ENCODE measurements around the gene CASP8AP2. TPM values are rescaled to one million over a fixed set of nuclear protein-coding genes. Genes with fewer than 3 reads are reported as not detected.

Gene CASP8AP2
- total and polyA plus RNA-seq, 2 experiments from 2014 or later: 31.3 to 75.5 TPM

DNA sequence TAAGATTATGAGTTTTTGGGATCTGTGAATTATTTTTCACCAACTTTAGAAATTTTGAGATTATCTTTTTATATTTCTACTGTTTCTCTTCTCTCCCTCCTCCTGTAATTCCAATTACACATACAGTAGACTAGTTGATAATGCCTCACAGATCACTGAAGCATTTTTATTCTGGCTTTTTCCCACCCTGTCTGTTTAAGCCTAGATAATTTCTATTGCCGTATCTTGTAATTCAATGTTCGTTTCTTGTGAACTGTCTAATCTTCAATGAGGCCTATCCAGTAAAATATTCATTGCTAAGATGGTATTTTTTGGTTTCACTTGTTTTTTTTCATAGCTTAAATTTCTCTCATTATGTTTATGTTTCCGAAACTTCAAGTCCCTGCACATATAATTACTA lies 22.1 kb upstream of the CASP8AP2 start:
- peak overlapping the region; percentile 72; the same call in 1 of the 2 replicates for H3K27ac Mint-ChIP-seq
- H3K4me2 ChIP-seq: no peak overlapping the region
- H3K4me1 Mint-ChIP-seq: peaks cover 46% of the 10 kb centered on the region
- H3K9me3 Mint-ChIP-seq: no peaks in the 10 kb centered on the region; the same call in 2 of the 3 replicates
- H2AFZ ChIP-seq: no peak overlapping the region
- peak overlapping the region; percentile 81 for H3K27ac ChIP-seq (ENCODE audit: low read depth)
- H3F3A ChIP-seq (replicated peaks; ENCODE audit: low read depth): peaks cover 12% of the 10 kb centered on the region
- ATAC-seq (no peak), DNase-seq (ENCODE audit: low spot score) (no peak)
- no peak overlapping the region for H3K4me3 ChIP-seq
- no peaks in the 10 kb centered on the region for H3K9me2 ChIP-seq (ENCODE audit: insufficient read depth)
- peaks cover 8% of the 10 kb centered on the region for H3K27me3 Mint-ChIP-seq (ENCODE audit: insufficient read depth, low read depth, poor library complexity)
- no peak for TF ChIP-seq CREB1 (CRISPR knock-in tag; IDR thresholded peaks at IDR 0.05; ENCODE audit: low read depth)
- no peak for TF ChIP-seq EZH2 (IDR thresholded peaks at IDR 0.05; ENCODE audit: low read depth, unreplicated experiment)
- no peak for TF ChIP-seq ZNF114 (CRISPR knock-in tag; IDR thresholded peaks at IDR 0.05)
- no peak for TF ChIP-seq STAT1 (IDR thresholded peaks at IDR 0.05; ENCODE audit: unreplicated experiment)
- TF ChIP-seq, protein P1, sequence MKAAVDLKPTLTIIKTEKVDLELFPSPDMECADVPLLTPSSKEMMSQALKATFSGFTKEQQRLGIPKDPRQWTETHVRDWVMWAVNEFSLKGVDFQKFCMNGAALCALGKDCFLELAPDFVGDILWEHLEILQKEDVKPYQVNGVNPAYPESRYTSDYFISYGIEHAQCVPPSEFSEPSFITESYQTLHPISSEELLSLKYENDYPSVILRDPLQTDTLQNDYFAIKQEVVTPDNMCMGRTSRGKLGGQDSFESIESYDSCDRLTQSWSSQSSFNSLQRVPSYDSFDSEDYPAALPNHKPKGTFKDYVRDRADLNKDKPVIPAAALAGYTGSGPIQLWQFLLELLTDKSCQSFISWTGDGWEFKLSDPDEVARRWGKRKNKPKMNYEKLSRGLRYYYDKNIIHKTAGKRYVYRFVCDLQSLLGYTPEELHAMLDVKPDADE (IDR thresholded peaks at IDR 0.05): no peak
- TF ChIP-seq, protein P2, sequence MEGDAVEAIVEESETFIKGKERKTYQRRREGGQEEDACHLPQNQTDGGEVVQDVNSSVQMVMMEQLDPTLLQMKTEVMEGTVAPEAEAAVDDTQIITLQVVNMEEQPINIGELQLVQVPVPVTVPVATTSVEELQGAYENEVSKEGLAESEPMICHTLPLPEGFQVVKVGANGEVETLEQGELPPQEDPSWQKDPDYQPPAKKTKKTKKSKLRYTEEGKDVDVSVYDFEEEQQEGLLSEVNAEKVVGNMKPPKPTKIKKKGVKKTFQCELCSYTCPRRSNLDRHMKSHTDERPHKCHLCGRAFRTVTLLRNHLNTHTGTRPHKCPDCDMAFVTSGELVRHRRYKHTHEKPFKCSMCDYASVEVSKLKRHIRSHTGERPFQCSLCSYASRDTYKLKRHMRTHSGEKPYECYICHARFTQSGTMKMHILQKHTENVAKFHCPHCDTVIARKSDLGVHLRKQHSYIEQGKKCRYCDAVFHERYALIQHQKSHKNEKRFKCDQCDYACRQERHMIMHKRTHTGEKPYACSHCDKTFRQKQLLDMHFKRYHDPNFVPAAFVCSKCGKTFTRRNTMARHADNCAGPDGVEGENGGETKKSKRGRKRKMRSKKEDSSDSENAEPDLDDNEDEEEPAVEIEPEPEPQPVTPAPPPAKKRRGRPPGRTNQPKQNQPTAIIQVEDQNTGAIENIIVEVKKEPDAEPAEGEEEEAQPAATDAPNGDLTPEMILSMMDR (conservative IDR thresholded peaks at IDR 0.05; ENCODE audit: low read depth in 2 of 2): no peak
- no peak for TF ChIP-seq NANOG (IDR thresholded peaks at IDR 0.05; ENCODE audit: borderline replicate concordance)
- TF ChIP-seq, protein P3, sequence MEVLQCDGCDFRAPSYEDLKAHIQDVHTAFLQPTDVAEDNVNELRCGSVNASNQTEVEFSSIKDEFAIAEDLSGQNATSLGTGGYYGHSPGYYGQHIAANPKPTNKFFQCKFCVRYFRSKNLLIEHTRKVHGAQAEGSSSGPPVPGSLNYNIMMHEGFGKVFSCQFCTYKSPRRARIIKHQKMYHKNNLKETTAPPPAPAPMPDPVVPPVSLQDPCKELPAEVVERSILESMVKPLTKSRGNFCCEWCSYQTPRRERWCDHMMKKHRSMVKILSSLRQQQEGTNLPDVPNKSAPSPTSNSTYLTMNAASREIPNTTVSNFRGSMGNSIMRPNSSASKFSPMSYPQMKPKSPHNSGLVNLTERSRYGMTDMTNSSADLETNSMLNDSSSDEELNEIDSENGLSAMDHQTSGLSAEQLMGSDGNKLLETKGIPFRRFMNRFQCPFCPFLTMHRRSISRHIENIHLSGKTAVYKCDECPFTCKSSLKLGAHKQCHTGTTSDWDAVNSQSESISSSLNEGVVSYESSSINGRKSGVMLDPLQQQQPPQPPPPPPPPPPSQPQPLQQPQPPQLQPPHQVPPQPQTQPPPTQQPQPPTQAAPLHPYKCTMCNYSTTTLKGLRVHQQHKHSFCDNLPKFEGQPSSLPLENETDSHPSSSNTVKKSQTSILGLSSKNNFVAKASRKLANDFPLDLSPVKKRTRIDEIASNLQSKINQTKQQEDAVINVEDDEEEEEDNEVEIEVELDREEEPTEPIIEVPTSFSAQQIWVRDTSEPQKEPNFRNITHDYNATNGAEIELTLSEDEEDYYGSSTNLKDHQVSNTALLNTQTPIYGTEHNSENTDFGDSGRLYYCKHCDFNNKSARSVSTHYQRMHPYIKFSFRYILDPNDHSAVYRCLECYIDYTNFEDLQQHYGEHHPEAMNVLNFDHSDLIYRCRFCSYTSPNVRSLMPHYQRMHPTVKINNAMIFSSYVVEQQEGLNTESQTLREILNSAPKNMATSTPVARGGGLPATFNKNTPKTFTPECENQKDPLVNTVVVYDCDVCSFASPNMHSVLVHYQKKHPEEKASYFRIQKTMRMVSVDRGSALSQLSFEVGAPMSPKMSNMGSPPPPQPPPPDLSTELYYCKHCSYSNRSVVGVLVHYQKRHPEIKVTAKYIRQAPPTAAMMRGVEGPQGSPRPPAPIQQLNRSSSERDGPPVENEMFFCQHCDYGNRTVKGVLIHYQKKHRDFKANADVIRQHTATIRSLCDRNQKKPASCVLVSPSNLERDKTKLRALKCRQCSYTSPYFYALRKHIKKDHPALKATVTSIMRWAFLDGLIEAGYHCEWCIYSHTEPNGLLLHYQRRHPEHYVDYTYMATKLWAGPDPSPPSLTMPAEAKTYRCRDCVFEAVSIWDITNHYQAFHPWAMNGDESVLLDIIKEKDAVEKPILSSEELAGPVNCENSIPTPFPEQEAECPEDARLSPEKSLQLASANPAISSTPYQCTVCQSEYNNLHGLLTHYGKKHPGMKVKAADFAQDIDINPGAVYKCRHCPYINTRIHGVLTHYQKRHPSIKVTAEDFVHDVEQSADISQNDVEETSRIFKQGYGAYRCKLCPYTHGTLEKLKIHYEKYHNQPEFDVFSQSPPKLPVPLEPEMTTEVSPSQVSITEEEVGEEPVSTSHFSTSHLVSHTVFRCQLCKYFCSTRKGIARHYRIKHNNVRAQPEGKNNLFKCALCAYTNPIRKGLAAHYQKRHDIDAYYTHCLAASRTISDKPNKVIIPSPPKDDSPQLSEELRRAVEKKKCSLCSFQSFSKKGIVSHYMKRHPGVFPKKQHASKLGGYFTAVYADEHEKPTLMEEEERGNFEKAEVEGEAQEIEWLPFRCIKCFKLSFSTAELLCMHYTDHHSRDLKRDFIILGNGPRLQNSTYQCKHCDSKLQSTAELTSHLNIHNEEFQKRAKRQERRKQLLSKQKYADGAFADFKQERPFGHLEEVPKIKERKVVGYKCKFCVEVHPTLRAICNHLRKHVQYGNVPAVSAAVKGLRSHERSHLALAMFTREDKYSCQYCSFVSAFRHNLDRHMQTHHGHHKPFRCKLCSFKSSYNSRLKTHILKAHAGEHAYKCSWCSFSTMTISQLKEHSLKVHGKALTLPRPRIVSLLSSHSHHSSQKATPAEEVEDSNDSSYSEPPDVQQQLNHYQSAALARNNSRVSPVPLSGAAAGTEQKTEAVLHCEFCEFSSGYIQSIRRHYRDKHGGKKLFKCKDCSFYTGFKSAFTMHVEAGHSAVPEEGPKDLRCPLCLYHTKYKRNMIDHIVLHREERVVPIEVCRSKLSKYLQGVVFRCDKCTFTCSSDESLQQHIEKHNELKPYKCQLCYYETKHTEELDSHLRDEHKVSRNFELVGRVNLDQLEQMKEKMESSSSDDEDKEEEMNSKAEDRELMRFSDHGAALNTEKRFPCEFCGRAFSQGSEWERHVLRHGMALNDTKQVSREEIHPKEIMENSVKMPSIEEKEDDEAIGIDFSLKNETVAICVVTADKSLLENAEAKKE (CRISPR knock-in tag; IDR thresholded peaks at IDR 0.05): no peak
- TF ChIP-seq, protein P4, sequence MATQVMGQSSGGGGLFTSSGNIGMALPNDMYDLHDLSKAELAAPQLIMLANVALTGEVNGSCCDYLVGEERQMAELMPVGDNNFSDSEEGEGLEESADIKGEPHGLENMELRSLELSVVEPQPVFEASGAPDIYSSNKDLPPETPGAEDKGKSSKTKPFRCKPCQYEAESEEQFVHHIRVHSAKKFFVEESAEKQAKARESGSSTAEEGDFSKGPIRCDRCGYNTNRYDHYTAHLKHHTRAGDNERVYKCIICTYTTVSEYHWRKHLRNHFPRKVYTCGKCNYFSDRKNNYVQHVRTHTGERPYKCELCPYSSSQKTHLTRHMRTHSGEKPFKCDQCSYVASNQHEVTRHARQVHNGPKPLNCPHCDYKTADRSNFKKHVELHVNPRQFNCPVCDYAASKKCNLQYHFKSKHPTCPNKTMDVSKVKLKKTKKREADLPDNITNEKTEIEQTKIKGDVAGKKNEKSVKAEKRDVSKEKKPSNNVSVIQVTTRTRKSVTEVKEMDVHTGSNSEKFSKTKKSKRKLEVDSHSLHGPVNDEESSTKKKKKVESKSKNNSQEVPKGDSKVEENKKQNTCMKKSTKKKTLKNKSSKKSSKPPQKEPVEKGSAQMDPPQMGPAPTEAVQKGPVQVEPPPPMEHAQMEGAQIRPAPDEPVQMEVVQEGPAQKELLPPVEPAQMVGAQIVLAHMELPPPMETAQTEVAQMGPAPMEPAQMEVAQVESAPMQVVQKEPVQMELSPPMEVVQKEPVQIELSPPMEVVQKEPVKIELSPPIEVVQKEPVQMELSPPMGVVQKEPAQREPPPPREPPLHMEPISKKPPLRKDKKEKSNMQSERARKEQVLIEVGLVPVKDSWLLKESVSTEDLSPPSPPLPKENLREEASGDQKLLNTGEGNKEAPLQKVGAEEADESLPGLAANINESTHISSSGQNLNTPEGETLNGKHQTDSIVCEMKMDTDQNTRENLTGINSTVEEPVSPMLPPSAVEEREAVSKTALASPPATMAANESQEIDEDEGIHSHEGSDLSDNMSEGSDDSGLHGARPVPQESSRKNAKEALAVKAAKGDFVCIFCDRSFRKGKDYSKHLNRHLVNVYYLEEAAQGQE (IDR thresholded peaks at IDR 0.05; ENCODE audit: unreplicated experiment): no peak
- no peak for TF ChIP-seq ZNF331 (CRISPR knock-in tag; IDR thresholded peaks at IDR 0.05; ENCODE audit: low read depth)
- no peak for TF ChIP-seq JUNB (IDR thresholded peaks at IDR 0.05; ENCODE audit: unreplicated experiment)
- TF ChIP-seq POLR2AphosphoS5 (IDR thresholded peaks at IDR 0.05; ENCODE audit: low read depth): no peak
- TF ChIP-seq EZH2phosphoT487 (IDR thresholded peaks at IDR 0.05; ENCODE audit: unreplicated experiment): no peak
- peaks cover 42% of the 10 kb centered on the region for H3K4me1 ChIP-seq (ENCODE audit: insufficient read depth)
- H3K79me2 ChIP-seq (replicated peaks; ENCODE audit: insufficient read depth): peaks cover 100% of the 10 kb centered on the region
- H3K36me3 ChIP-seq (ENCODE audit: insufficient read depth): peaks cover 6% of the 10 kb centered on the region; the same call in 1 of the 2 replicates
- H3K4me3 Mint-ChIP-seq: no peak overlapping the region
- H4K20me1 ChIP-seq (replicated peaks; ENCODE audit: insufficient read depth): peaks cover 66% of the 10 kb centered on the region
- H3K36me3 Mint-ChIP-seq (ENCODE audit: low read depth): peaks cover 17% of the 10 kb centered on the region
- no peaks in the 10 kb centered on the region for H3K27me3 ChIP-seq (ENCODE audit: insufficient read depth)
